GM12875 (cell line): Measurements from ENCODE around the gene SIT1.

Experiments used
- H3K4me3 ChIP-seq: one replicate; pipeline ENCODE4 v1.5.1; 2011; ENCODE audit warnings: low read depth, low read length, control low read depth
- TF ChIP-seq, protein P1 (sequence below): IDR thresholded peaks from 2 replicates; pipeline ENCODE4 v1.5.1; 2011; ENCODE audit warnings: low read depth, mild to moderate bottlenecking, control low read depth, inconsistent platforms, low read length, moderate library complexity, borderline replicate concordance; ENCODE audit not compliant: insufficient read depth

The SIT1 gene

DNA sequence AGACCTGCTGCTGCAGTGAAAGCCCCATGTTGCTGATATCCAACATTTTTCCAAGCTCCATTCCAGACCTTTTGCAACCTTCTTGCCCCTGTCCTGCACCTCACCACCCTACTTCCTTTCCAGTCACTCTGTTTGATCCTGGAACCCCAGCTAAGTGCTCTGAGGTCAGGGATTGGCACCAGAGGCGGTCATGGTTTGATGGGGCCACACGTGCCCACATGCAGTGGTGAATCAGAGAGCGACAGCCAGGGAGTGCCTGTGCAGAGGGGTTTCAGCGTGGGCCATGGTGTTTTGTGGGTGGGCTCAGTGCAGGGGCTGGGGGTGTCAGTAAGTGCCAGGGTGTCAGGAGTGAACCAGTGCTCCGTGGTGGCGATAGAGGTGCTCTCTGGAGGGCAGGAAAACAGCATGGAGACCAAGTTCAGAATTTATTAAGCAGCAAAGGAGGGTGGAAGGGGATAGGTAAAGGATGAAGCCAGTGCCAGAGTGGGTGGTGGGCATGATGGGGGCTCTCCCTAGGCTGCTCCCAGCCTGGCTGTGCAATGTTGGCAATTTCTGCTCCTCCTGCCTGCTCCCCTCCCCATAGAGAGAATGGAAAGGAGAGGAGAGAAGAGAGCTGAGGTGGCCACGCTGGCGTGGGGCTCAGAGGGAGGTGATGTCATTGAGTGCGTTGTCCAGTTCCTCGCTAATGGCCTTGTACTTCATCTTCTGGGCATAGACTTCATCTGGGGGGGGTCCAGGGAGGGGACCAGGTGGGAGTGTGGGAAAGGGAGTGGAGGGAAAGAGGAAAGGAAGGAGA is 32.0 kb upstream of the SIT1 start:
- no peak overlapping the region for H3K4me3 ChIP-seq
- TF ChIP-seq, protein P1, sequence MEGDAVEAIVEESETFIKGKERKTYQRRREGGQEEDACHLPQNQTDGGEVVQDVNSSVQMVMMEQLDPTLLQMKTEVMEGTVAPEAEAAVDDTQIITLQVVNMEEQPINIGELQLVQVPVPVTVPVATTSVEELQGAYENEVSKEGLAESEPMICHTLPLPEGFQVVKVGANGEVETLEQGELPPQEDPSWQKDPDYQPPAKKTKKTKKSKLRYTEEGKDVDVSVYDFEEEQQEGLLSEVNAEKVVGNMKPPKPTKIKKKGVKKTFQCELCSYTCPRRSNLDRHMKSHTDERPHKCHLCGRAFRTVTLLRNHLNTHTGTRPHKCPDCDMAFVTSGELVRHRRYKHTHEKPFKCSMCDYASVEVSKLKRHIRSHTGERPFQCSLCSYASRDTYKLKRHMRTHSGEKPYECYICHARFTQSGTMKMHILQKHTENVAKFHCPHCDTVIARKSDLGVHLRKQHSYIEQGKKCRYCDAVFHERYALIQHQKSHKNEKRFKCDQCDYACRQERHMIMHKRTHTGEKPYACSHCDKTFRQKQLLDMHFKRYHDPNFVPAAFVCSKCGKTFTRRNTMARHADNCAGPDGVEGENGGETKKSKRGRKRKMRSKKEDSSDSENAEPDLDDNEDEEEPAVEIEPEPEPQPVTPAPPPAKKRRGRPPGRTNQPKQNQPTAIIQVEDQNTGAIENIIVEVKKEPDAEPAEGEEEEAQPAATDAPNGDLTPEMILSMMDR: no peak

DNA sequence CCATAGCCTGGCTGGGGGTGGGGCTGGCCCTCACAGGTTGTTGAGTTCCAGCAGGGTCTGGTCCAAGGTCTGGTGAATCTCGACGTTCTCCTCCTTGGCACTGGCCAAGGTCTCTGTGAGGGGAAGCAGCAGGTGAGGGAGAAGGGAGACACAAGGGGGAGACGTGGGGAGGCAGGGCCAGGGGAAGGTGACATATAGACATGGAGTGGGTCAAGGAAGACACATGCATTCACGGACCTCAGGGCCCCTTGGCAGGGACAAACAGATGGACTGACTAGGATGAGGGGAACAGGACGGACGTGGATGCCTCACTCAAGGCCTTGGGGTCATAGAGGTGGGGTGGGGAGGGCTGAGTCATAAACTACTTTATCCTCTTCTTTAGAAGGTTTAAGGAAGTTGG is 31.3 kb upstream of the SIT1 start:
- H3K4me3 ChIP-seq: no peak overlapping the region
- TF ChIP-seq, protein P1: no peak

DNA sequence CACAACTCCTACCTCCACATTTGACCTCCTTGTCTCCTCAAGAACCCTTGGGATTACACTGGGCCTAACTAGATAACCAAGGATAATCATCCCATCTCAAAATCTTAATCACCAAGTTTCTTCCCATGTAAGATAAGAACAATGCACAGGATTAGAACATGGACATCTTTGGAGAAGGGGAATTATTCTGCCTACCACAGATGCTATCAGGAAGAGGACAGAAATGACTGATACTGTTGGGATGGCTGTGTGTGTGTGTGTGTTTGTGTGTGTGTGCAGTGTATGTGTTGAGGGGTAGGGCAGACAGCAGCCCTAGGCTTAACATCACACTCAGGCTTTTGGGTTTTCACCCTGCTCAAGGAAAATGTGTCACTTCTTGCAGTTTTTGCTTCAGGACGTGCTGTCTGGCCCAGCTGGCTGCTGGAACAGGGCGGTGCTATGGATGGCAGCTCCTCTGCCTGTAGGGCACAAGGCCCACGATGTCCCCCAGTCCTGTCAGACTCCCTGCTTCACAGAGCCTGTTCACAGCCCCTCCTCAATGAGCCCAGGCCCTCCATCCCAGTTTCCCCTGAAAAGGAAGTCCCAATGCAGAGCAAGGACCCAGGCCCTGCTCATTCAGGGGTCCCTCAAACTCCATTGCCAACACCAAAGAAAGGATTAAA is 30.7 kb upstream of the SIT1 start:
- no peak overlapping the region for H3K4me3 ChIP-seq
- TF ChIP-seq, protein P1: no peak

DNA sequence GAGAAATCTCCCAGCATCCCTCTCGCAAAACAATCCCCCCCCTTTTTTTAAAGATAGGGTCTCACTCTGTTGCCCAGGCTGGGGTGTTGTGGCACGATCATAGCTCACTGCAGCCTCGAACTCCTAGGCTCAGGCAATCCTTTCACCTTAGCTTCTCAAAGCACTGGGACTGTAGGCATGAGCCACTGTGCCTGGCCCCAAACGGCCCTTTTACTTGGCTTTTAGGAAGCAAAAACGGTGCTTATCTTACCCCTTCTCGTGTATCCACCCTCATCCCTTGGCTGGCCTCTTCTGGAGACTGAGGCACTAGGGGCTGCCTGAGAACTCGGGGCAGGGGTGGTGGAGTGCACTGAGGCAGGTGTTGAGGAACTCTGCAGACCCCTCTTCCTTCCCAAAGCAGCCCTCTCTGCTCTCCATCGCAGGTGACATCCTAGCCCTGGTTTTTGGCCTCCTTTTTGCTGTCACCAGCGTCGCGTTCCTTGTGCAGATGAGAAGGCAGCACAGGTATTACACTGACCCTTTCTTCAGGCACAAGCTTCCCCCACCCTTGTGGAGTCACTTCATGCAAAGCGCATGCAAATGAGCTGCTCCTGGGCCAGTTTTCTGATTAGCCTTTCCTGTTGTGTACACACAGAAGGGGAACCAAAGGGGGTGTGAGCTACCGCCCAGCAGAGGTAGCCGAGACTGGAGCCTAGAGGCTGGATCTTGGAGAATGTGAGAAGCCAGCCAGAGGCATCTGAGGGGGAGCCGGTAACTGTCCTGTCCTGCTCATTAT is 29.8 kb upstream of the SIT1 start:
- no peak overlapping the region for H3K4me3 ChIP-seq
- TF ChIP-seq, protein P1: no peak

DNA sequence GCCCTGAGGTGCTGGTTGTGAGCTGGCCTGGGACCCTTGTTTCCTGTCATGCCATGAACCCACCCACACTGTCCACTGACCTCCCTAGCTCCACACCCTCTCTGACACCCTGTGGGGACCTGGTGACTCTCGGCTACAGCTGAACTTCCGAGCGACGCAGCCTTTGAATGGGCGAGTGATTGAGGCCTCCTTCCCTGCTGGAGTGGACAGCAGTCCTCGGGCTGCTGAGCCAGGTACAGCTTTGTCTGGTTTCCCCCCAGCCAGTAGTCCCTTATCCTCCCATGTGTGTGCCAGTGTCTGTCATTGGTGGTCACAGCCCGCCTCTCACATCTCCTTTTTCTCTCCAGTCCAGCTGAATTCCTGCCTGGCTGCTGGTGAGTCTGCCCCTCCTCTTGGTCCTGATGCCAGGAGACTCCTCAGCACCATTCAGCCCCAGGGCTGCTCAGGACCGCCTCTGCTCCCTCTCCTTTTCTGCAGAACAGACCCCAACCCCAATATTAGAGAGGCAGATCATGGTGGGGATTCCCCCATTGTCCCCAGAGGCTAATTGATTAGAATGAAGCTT is 29.1 kb upstream of the SIT1 start:
- no peak overlapping the region for H3K4me3 ChIP-seq
- TF ChIP-seq, protein P1: no peak

DNA sequence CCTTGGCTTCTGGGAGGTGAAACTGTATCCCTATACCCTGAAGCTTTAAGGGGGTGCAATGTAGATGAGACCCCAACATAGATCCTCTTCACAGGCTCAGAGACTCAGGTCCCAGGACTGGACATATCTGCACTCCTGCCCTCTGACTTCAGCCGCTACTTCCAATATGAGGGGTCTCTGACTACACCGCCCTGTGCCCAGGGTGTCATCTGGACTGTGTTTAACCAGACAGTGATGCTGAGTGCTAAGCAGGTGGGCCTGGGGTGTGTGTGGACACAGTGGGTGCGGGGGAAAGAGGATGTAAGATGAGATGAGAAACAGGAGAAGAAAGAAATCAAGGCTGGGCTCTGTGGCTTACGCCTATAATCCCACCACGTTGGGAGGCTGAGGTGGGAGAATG is 28.4 kb upstream of the SIT1 start:
- no peak overlapping the region for H3K4me3 ChIP-seq
- TF ChIP-seq, protein P1: no peak
